Astrocyte (in vitro differentiated cells and primary cell): ENCODE results near the gene VEGFA. TPM values are rescaled to one million over a fixed set of nuclear protein-coding genes. Genes with fewer than 3 reads are reported as not detected.

Experiments used
- DNase-seq: peaks from one replicate; pipeline ENCODE4 v3.0.0-alpha.2; 2010; ENCODE audit warnings: low read depth
- FAIRE-seq: peaks from 2 replicates; lab custom pipeline; 2011; peaks lifted over from hg19 to GRCh38; lab: Jason Lieb, UNC
- H2AFZ ChIP-seq: 2 replicates; pipeline ENCODE4 v1.6.0; 2012; ENCODE audit warnings: low read depth, low read length, inconsistent platforms
- H3K27ac ChIP-seq: 2 replicates; pipeline ENCODE4 v1.5.1; 2011; ENCODE audit warnings: low read depth, low read length, inconsistent platforms
- H3K27me3 ChIP-seq: 2 replicates; pipeline ENCODE4 v1.6.0; 2011; ENCODE audit warnings: low read length, inconsistent platforms; ENCODE audit not compliant: insufficient read depth
- H3K36me3 ChIP-seq: 2 replicates; pipeline ENCODE4 v1.5.1; 2011; ENCODE audit warnings: low read length, inconsistent platforms; ENCODE audit not compliant: insufficient read depth
- H3K4me1 ChIP-seq: 2 replicates; pipeline ENCODE4 v1.5.1; 2011; ENCODE audit warnings: low read length, inconsistent platforms; ENCODE audit not compliant: insufficient read depth
- H3K4me2 ChIP-seq: 2 replicates; pipeline ENCODE4 v1.6.0; 2012; ENCODE audit warnings: low read length, inconsistent platforms
- H3K4me3 ChIP-seq: 2 replicates; pipeline ENCODE4 v1.5.1; 2011; ENCODE audit warnings: low read depth, mild to moderate bottlenecking, low read length, inconsistent platforms; ENCODE audit not compliant: insufficient read depth
- H3K79me2 ChIP-seq: 2 replicates; pipeline ENCODE4 v1.6.0; 2012; ENCODE audit warnings: mild to moderate bottlenecking, low read length, inconsistent platforms; ENCODE audit not compliant: insufficient read depth
- H3K9ac ChIP-seq: 2 replicates; pipeline ENCODE4 v1.6.0; 2012; ENCODE audit warnings: mild to moderate bottlenecking, low read length, inconsistent platforms
- H3K9me3 ChIP-seq: 2 replicates; pipeline ENCODE4 v1.5.1; 2012; ENCODE audit warnings: low read depth, mild to moderate bottlenecking, low read length, inconsistent platforms; ENCODE audit not compliant: insufficient read depth
- H4K20me1 ChIP-seq: 2 replicates; pipeline ENCODE4 v1.6.0; 2012; ENCODE audit warnings: low read length, inconsistent platforms; ENCODE audit not compliant: insufficient read depth
- H3K27ac Mint-ChIP-seq: one replicate; pipeline ENCODE4 v1.8.0; 2021; ENCODE audit warnings: mild to moderate bottlenecking, mixed read lengths; ENCODE audit not compliant: unreplicated experiment
- H3K27me3 Mint-ChIP-seq: one replicate; pipeline ENCODE4 v1.8.0; 2021; ENCODE audit warnings: low read depth, mixed read lengths; ENCODE audit not compliant: unreplicated experiment
- H3K36me3 Mint-ChIP-seq: one replicate; pipeline ENCODE4 v1.8.0; 2021; ENCODE audit warnings: low read depth, mixed read lengths; ENCODE audit not compliant: unreplicated experiment
- H3K4me1 Mint-ChIP-seq: one replicate; pipeline ENCODE4 v1.8.0; 2021; ENCODE audit warnings: low read depth, mixed read lengths; ENCODE audit not compliant: unreplicated experiment
- H3K4me3 Mint-ChIP-seq: one replicate; pipeline ENCODE4 v1.8.0; 2021; ENCODE audit warnings: mild to moderate bottlenecking, moderate library complexity, mixed read lengths; ENCODE audit not compliant: unreplicated experiment
- H3K9me3 Mint-ChIP-seq: one replicate; pipeline ENCODE4 v1.8.0; 2021; ENCODE audit warnings: mild to moderate bottlenecking, mixed read lengths; ENCODE audit not compliant: unreplicated experiment
- EZH2 ChIP-seq: IDR thresholded peaks from 2 replicates; pipeline ENCODE4 v1.6.1; 2012; ENCODE audit warnings: mild to moderate bottlenecking, low read length, inconsistent platforms; ENCODE audit not compliant: insufficient read depth
- total RNA-seq: library from RNA; stranded (reverse); gene quantifications from 2 replicates; pipeline ENCODE4 v1.2.1, GENCODE V29; 2021
- TF ChIP-seq, protein P1 (sequence below): IDR thresholded peaks from 2 replicates; pipeline ENCODE4 v1.5.1; 2011; ENCODE audit warnings: low read depth, mild to moderate bottlenecking, inconsistent platforms, low read length, moderate library complexity; ENCODE audit not compliant: insufficient read depth

The VEGFA gene
- total RNA-seq, 1 donor from 2014 or later = 144 TPM

DNA sequence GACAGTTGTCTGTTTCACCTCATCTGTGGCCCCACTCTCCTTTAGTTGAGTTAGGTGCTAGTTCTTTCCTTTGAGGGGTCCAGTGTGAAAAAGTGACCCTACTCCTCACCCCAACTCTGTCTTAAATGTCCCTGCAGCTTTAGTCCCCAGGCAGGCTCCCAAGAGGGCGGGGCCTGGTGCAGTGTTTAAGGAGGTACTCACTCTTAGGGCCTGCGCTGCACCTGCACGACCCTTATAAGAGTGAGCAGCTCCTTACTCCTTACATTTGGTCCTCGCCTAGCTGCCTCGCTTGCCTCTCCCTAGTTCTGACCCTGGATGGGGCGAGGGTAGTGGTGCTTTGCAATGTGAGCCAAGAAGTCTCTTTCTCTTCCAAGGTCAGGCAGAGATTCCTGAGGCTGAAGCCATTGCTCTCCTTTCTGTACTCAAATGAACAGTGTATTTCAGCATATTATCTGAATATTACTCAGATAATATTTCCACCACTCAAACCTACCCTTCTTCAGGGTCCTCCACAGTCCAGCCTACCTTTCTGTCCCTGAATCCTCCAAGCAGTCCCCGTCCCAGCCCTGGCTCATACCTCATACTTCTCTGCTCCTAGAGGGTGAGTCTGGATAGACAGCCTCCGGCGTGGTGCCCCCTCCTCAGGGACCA is 11.9 kb upstream of the VEGFA start:
- Mint-ChIP-seq H3K9me3 (no peaks in the 10 kb centered on the region), H3K27ac (no peak overlapping the region), H3K4me3 (no peak overlapping the region), H3K27me3 (peaks cover 39% of the 10 kb centered on the region), H3K4me1 (peaks cover 14% of the 10 kb centered on the region), H3K36me3 (no peaks in the 10 kb centered on the region)
- no peaks in the 10 kb centered on the region for H3K36me3 ChIP-seq
- H3K9me3 ChIP-seq = no peaks in the 10 kb centered on the region
- H3K79me2 ChIP-seq = no peaks in the 10 kb centered on the region
- DNase-seq (no peak), FAIRE-seq (no peak)
- peaks cover 36% of the 10 kb centered on the region for H3K27me3 ChIP-seq
- TF ChIP-seq, protein P1, sequence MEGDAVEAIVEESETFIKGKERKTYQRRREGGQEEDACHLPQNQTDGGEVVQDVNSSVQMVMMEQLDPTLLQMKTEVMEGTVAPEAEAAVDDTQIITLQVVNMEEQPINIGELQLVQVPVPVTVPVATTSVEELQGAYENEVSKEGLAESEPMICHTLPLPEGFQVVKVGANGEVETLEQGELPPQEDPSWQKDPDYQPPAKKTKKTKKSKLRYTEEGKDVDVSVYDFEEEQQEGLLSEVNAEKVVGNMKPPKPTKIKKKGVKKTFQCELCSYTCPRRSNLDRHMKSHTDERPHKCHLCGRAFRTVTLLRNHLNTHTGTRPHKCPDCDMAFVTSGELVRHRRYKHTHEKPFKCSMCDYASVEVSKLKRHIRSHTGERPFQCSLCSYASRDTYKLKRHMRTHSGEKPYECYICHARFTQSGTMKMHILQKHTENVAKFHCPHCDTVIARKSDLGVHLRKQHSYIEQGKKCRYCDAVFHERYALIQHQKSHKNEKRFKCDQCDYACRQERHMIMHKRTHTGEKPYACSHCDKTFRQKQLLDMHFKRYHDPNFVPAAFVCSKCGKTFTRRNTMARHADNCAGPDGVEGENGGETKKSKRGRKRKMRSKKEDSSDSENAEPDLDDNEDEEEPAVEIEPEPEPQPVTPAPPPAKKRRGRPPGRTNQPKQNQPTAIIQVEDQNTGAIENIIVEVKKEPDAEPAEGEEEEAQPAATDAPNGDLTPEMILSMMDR = no peak
- no peak for TF ChIP-seq EZH2
- no peak overlapping the region for H3K9ac ChIP-seq
- no peaks in the 10 kb centered on the region for H3K4me1 ChIP-seq
- no peak overlapping the region for H2AFZ ChIP-seq
- H3K27ac ChIP-seq = no peak overlapping the region
- no peak overlapping the region for H3K4me3 ChIP-seq
- H3K4me2 ChIP-seq = no peak overlapping the region
- no peaks in the 10 kb centered on the region for H4K20me1 ChIP-seq

DNA sequence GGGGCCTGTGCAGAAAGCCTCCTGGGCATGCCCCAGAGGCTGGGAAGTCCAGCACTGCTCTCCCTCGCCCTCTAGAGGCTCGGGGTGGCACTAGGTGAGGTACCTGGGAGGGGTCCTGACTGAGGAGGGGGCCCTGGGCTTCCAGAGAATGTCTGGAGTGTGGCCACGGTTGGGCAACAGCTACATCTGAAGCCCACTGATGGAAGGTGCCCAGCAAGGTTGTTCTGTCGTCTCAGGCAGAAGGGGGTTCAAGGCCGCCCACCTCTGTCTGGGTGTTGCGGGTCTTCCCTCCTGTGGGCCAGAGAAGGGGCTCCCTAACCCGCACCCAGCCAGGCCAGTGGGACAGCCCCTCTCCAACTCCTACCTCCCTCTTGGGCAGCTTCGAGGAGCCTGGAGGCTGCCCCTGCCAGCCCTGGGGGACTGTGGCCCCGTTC is 11.4 kb upstream of the VEGFA start:
- no peaks in the 10 kb centered on the region for H3K4me1 ChIP-seq
- no peaks in the 10 kb centered on the region for H4K20me1 ChIP-seq
- no peak for TF ChIP-seq EZH2
- TF ChIP-seq, protein P1 = peak; percentile 12
- no peaks in the 10 kb centered on the region for H3K79me2 ChIP-seq
- no peaks in the 10 kb centered on the region for H3K9me3 Mint-ChIP-seq
- no peak for FAIRE-seq
- H3K36me3 ChIP-seq = no peaks in the 10 kb centered on the region
- H2AFZ ChIP-seq = no peak overlapping the region
- H3K27me3 ChIP-seq = peaks cover 36% of the 10 kb centered on the region
- no peak for DNase-seq
- H3K4me3 ChIP-seq = no peak overlapping the region
- no peak overlapping the region for H3K27ac ChIP-seq
- no peak overlapping the region for H3K27ac Mint-ChIP-seq
- H3K4me2 ChIP-seq = no peak overlapping the region
- no peaks in the 10 kb centered on the region for H3K36me3 Mint-ChIP-seq
- H3K4me1 Mint-ChIP-seq = peaks cover 17% of the 10 kb centered on the region
- no peaks in the 10 kb centered on the region for H3K9me3 ChIP-seq
- peaks cover 44% of the 10 kb centered on the region for H3K27me3 Mint-ChIP-seq
- H3K9ac ChIP-seq = no peak overlapping the region
- H3K4me3 Mint-ChIP-seq = no peak overlapping the region

DNA sequence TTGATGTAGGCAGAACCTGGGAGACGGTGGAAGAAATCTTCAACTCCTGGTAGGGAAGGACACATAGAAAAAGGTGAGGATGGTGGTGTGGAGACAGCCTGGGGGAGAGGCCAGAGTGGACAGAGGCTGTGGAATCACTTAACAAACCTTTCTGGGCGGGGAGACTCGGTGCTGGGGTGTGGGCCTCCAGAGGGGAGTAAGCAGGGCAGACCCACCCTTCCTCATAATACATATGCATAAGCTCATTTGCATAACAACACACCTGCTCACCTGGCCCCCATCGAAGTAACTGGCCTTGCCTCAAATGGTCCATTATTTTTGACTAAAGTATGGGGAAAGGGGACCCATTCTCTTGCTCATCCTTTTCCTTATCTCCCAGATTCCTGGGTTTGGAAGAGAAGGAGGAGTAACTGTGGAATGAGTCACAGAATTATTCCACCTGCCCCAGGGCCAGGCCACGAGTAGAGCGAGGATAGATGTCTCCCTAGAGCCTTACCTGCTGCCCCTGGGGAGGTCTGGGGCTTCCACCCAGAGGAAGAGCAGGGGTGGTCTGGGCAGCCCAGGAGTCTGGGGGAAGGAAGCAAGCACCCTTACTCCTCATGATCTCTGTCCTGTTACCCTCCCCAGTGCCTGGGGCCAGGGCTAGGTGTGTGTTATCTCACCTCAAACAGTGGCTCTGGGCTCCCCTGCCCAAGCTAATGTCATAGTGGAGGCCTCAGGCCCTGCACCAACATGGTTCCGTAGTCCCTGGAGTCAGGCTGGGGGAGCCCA is 10.7 kb upstream of the VEGFA start:
- Histone ChIP-seq H3K27ac (no peak overlapping the region), H4K20me1 (no peaks in the 10 kb centered on the region), H2AFZ (no peak overlapping the region), H3K36me3 (no peaks in the 10 kb centered on the region), H3K4me2 (no peak overlapping the region), H3K9me3 (no peaks in the 10 kb centered on the region), H3K27me3 (peaks cover 36% of the 10 kb centered on the region), H3K4me3 (no peak overlapping the region), H3K9ac (no peak overlapping the region), H3K4me1 (no peaks in the 10 kb centered on the region), H3K79me2 (no peaks in the 10 kb centered on the region)
- Mint-ChIP-seq H3K9me3 (no peaks in the 10 kb centered on the region), H3K36me3 (no peaks in the 10 kb centered on the region), H3K4me1 (peaks cover 19% of the 10 kb centered on the region), H3K27ac (no peak overlapping the region), H3K27me3 (peaks cover 49% of the 10 kb centered on the region), H3K4me3 (no peak overlapping the region)
- DNase-seq (no peak), FAIRE-seq (no peak)
- TF ChIP-seq EZH2 = no peak
- TF ChIP-seq, protein P1 = no peak
